NOMO-1 treated with dmso at 0.1 percent for 144 hours (cell line): ENCODE measurements around the gene SH3BGRL.
"Not testable (repeated sequence)": the region's sequence is repeated elsewhere in the genome, so short reads cannot be mapped to it uniquely, and the experiment has no call there.

Source experiments
- DNase-seq: peaks from one replicate; lab custom pipeline; 2025; ENCODE audit not compliant: unreplicated experiment; lab: John Stamatoyannopoulos, UW

SH3BGRL gene

DNA sequence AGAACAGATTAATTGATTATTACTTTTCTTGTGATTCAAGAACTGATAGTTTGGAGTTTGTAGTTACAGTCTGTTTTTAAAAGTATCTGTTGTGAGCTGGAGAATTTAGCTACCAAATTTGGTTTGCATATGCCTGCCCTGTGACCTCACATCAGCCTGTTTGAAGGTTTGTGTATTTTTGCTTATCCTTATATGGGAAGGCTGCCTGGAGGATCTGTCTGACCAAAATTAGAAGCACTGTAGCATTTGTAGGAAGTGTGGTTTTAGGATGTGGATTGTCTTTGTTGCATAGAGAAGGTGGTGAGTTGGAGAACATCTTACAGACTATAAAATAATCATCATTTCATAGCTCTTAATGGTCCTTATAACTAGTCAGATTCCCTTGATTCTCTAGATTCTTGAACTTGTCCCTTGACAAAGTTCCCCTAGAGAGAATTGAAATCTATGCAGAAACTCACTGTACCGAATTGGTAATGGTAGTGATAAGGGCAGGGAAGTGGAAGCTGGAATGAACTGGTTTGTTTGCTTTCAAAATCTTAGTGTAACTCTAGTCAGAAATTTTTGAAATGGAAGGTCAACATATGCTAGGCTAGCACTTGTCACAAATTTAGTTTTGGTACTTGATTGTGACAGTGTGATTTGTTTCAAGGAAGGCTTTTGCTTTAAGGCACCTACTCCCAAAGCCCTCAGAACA is 57.3 kb downstream of the SH3BGRL start:
- DNase-seq: no peak

DNA sequence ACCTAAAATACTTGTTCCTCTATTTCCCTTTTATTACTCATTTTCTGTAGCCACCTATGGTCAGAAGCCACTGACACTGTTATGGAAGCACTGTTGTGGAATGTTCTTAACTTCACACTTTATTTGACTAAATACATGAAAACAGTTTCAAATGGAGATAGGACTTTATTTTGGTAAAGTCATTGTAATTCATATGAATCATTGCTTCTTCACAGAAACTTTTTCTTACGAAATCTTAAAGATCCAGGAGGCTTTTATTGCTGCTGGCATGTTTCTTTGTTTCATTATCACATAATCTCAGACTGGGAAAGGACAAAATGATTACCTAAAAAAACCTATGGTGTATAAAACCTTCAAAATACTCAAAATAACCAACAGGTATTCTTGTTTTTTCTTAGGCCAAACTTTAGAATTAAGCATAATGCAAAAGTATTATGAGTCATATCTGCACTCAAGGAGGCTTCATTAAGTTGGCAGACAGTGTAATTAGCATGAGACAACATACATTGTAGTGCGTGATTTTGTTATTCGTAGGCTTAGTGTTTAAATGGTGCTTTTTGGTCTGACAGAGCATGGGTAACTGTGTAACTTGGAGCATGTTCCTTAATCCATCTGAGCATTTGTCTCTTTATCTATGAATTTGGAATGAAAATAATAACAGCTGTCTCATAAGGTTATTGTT is 58.0 kb downstream of the SH3BGRL start:
- DNase-seq: no peak

DNA sequence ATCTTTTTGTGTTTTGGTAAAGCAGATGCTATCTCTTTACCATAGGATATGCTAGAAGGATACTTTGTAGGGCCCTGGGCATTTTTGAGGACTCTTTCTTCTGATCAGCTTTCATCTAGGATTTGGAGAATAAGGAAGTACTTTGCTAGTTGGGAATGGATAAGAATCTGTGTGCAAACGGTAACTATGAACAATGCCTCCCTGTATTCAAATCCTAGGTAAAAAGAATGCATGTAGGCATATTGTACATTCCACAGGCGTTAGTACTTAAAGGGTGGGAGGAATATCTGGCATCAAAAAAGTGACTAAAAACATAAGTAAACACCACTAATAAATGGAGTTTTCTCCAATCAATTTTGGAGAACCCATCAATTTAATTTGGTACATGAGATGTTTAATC is 59.7 kb downstream of the SH3BGRL start:
- DNase-seq: no peak

DNA sequence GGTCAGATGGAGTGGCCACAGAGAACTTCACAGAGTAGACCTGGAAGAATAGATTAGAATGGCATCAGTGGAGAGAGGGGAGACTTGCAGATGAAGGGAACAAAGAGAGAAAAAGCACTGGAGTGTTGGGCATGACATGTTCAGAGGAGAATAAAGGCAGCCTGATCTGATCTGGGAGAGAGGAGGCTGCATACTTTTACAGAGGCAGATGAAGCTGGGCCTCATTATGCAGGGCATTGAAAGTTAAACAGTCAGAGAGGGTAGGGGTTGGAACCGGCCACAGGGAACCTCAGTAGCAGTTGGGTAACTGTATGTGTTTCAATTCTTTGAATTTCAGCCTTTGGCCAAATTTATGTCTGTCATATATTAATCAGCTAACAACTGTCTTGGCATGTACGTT is 61.2 kb downstream of the SH3BGRL start:
- no peak for DNase-seq

DNA sequence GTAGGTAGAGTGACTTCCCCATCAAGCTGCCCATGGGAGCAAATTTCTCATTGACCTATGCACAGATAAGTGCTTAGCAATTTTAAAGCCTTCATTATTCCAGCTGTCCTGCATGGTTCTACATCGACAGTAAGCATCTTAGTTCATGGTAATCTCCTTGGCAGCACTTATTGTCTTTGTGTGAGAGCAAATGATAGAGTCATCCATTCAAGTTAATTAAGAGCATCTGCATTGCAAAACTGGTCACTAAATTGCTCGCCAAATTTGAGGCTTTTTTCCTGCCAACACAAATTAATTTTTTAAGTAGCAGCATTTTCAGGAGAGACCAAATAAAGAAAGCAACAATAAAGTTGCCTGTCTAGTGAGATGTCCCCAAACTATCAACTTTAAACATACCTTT is 76.7 kb downstream of the SH3BGRL start:
- DNase-seq: no peak

DNA sequence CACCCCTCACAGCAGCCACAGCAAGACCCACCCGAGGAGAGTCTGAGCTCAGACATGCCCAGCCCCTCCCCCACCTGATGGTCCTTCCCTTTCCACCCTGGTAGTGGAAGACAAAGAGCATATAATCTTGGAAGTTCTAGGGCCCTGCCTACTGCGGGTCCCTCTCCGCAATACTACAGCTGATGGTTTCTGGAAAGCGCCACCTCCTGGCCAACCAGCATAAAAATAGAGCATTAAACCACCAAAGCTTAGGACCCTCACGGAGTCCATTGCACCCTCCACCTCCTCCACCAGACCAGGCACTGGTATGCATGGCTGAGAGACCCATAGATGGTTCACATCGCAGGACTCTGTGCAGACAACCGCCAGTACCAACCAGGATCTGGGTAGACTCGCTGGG is 78.2 kb downstream of the SH3BGRL start:
- DNase-seq: no peak

DNA sequence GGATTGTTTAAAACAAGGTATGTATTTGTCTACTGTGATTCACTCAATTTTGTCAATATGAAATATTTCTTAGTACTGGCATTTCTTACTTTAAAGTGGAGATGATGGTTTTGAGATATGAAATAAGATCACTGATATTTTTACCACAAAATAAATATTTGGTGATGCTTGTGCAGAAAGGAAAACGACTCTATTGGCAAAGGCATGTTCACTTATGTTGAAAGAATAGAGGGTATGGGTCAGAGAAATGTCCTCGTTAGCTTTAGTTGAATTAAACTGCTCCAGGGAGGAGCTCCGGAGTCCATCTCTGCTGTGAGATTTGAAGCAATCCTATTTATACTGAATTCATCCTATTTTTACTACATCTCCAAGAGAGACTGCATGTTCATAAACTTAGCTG is 84.2 kb downstream of the SH3BGRL start:
- no peak for DNase-seq

DNA sequence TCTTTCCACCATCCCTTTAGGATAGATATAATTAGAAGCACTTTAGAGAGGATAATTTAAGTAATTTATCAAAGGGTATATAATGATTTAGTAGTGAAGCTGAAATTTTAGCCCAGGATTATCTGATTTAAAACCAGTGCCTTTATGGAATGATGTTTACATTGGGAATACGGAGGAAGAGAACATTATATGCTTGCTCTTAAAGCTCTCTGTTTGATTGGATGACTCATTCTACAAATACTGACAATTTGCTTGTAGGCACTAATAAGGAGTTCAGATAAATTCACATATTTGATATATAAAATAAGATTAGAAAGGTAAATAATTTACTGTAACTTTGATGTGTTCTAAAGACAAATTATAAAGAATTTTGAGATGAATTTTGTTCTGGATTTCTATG is 84.7 kb downstream of the SH3BGRL start:
- no peak for DNase-seq

DNA sequence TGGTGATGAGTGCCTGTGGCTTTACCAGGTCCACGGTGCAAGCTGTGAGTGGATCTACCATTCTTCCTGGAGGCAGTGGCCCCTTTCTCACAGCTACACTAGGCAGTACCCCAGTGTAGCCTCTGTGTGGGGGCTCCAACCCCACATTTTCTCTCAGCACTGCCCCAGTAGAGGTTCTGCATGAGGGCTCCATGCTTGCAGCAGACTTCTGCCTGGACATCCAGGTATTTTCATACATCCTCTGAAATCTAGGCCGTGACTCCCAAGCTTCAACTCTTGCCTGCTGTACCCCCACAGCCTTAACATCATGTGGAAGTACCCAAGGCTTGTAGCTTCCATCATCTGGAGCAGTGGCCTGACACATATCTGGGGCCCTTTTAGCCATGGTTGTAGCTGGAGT is 90.1 kb downstream of the SH3BGRL start:
- DNase-seq: no peak

DNA sequence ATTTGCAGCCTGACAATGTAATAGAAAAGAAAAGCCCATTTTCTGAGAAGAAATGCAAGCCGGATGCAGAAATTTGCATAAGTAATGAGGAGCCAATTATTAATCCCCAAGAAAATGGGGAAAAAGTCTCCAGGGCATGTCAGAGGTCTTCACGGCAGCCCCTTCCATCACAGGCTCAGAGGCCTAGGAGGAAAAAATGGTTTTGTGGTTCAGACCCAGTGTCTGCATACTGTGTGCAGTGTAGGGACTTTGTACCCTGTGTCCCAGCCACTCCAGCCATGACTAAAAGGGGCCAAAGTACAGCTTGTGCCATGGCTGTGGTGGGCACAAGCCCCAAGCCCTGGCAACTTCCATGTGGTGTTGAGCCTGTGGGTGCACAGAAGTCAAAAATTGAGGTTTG is 92.2 kb downstream of the SH3BGRL start:
- no peak for DNase-seq

DNA sequence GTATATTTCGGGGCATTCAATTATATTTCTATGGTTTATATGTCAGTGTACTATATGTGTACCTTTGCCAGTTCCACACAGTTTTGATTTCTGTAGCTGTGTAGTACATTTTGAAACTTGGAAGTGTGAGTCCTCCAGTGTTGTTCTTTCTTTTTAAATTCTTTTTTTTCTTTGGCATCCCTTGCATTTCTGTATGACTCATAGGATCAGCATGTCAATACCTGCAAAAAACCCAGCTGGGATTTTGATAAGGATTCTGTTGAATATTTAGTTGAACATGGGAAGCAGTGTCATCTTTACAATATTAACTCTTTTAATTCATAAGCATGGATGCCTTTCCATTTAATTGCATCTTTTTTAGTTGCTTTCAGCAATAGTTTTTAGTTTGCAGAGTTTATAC is 100.0 kb downstream of the SH3BGRL start:
- DNase-seq: no peak

DNA sequence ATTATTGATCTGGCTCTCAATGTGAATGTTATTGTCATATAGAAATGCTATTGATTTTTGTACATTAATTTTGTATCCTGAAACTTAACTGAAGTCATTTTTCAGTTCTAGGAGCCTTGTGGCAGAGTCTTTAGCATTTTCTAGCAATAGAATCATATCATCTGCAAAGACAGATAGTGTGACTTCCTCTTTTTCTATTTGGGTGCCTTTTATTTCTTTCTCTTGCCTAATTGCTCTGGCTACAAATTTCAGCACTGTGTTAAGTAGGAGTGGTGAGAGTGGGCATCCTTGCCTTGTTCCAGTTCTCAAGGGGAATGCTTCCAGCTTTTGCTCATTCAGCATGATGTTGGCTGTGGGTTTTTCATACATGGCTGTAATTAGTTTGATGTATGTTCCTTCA is 102.7 kb downstream of the SH3BGRL start:
- no peak for DNase-seq

DNA sequence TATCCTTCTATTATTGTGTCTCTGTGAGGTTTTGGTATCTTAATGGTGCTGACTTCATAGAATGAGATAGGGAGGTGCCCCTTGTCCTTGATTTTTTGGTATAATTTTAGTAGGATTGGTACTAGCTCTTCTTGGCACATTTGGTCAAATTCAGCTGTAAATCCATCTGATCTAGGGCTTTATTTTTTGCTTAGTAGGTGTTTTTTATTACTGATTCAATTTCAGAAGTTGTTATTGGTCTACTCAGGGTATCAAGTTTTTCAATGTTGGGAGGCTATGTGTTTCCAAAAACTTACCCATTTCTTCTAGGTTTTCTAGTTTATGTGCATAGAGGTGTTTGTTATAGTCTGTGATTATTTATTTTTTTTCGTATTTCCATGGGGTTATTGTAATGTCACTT is 103.3 kb downstream of the SH3BGRL start:
- no peak for DNase-seq

DNA sequence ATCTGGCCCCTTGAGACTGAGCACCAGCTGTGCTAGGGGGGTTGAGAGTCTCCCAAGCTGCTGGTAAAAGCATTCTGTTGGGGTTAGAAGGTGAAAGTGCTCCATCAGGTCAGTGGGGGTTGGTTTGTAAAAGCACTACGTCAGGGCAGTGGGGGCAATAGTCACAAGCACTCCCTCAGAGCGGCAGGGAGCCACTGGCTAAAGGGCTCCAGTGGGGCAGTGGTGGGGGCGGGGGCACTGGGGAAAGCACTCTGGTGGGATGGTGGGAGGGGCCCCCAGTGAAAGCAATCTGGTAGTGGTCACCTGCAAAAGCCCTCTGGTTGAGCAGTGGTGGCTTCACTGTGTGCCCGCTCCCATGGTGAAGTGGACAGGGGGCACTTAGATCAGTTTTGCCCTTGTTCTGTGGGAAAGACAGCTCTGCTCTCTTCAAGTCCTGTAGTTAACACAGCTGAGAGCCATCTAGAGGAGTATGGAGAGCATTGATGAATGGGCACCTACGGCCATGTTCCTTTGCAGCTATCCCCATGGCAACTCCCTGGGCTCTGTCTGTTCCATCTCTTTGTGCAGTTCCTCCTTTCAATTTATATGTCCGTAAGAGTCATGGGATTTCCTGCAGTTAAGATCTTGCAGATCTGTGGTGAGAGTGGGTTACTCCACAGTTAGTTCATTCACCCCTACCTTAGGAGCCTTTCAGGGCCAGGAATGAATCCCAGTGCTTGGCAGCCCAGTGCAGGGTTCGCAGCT is 106.4 kb downstream of the SH3BGRL start:
- DNase-seq: no peak

DNA sequence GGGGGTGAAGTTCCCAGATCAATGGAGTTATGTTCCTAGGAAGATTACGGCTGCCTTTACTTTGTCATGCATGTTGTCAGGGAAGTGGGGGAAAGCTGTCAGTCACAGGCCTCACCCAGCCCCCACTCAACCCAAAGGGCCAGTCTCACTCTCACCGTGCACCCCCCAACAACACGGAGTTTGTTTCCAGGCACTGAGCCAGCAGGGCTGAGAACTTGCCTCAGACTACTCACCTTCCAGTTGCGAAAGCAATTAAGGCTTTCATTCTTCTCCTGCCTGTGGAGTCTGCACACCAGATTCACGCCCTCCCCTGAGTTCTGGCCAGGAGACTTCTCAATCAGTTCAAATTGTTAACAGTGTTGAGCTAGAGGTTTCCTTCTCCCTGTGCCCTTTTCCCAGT is 114.3 kb downstream of the SH3BGRL start:
- DNase-seq: no peak

DNA sequence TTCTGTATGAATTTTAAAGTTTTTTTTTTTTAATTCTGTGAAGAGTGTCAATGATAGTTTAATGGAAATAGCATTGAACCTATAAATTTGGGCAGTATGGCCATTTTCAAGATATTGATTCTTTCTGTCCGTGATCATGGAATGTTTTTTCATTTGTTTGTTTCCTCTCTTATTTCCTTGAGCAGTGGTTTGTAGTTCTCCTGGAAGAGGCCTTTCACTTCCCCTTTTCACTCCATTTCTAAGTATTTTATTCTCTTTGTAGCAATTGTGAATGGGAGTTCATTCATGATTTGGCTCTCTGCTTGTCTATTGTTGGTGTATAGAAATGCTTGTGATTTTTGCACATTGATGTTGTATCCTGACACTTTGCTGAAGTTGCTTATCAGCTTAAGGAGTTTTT is 129.8 kb downstream of the SH3BGRL start:
- DNase-seq: not testable (repeated sequence)

DNA sequence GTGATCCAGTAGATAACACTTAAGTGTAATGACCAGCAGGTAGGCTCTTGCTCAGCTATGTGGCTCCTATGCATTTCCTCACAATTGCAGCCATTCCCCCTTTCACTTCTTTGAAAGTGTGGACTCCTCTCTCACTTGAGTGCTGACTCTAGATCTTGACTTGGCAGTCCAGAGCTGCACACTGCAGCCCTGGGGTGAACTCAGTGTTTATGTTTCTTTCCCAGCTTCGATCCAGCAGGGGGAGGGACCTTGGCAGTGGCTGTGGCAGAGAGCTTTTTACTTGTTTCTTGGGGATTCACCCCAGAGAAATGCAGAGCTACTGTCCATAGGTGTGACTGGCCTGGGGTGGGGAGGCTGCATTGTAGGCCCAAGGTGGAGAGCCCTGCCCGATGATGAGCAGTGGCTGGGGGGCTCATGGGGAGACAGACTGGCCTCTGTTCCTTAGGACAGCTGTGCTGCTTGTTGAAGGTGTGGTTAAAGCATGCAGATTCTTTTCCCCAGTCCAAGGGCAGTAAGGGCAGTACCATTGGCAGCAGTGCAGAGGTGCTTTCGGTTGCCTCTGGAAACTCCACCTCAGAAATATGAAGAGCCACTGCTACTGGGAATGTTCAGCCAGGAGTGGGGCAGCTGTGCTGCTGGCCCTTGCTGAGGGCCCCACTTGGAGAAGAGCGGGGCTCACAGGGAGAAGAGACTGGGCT is 134.7 kb downstream of the SH3BGRL start:
- no peak for DNase-seq

DNA sequence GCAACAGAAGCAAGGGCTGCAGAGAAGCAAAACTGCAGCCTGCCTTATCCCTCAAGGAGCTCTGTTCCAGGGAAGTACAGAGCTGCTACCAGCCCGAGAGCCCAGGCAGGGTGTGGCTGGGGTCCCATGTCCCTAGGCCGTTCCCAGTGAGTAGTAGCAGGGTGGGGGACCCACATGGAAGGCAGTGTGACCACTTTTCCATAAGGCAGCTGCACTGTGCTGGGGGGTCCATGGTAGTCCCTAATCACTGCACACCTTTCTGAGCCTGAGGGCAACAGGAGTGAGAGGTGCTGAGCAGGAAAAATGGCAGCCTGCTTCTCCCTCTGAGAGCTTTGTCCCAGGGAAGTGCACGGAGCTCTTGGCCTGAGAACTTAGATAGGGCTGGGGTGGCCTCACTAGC is 135.9 kb downstream of the SH3BGRL start:
- no peak for DNase-seq

DNA sequence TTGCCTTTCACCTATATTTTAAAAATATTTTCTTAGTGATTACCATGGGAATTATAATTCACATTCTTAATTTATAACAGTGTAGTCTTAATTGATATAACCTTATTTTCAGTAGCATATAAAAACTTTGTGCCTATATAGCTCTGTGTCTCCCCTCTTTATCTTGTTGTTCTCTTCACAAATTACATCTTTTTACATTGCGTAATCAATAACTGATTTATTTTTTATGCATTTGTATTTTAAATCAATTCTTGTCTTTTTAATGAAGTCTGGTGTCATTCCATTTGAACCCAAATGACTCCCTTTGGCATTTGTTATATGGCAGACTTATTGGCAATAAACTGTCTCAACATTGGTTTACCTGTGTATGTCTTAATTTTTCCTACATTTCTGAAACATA is 137.0 kb downstream of the SH3BGRL start:
- no peak for DNase-seq

DNA sequence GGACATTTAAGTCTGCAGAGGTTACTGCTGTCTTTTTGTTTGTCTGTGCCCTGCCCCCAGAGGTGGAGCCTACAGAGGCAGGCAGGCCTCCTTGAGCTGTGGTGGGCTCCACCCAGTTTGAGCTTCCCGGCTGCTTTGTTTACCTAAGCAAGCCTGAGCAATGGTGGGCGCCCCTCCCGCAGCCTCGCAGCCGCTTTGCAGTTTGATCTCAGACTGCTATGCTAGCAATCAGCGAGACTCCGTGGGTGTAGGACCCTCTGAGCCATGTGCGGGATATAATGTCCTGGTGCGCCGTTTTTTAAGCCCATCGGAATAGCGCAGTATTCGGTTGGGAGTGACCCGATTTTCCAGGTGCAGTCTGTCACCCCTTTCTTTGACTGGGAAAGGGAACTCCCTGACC is 143.4 kb downstream of the SH3BGRL start:
- not testable (repeated sequence) for DNase-seq
